Activated naive CD4-positive, alpha-beta T cell treated with anti-CD3 and anti-CD28 coated beads, Interleukin-2, amount 50 U/mL, for 24 hours (primary cell): ENCODE measurements around the gene PDK4.

ENCODE experiments used
- H3K27ac Mint-ChIP-seq: one replicate; pipeline ENCODE4 v1.8.0; 2021; ENCODE audit warnings: mild to moderate bottlenecking, mixed read lengths
- H3K27me3 Mint-ChIP-seq: one replicate; pipeline ENCODE4 v1.8.0; 2021; ENCODE audit warnings: mixed read lengths
- H3K36me3 Mint-ChIP-seq: one replicate; pipeline ENCODE4 v1.8.0; 2021; ENCODE audit warnings: mixed read lengths
- H3K4me1 Mint-ChIP-seq: one replicate; pipeline ENCODE4 v1.8.0; 2021; ENCODE audit warnings: mixed read lengths
- H3K4me3 Mint-ChIP-seq: one replicate; pipeline ENCODE4 v1.8.0; 2021; ENCODE audit warnings: mild to moderate bottlenecking, mixed read lengths
- H3K9me3 Mint-ChIP-seq: one replicate; pipeline ENCODE4 v1.8.0; 2021; ENCODE audit warnings: mixed read lengths

PDK4 gene

DNA sequence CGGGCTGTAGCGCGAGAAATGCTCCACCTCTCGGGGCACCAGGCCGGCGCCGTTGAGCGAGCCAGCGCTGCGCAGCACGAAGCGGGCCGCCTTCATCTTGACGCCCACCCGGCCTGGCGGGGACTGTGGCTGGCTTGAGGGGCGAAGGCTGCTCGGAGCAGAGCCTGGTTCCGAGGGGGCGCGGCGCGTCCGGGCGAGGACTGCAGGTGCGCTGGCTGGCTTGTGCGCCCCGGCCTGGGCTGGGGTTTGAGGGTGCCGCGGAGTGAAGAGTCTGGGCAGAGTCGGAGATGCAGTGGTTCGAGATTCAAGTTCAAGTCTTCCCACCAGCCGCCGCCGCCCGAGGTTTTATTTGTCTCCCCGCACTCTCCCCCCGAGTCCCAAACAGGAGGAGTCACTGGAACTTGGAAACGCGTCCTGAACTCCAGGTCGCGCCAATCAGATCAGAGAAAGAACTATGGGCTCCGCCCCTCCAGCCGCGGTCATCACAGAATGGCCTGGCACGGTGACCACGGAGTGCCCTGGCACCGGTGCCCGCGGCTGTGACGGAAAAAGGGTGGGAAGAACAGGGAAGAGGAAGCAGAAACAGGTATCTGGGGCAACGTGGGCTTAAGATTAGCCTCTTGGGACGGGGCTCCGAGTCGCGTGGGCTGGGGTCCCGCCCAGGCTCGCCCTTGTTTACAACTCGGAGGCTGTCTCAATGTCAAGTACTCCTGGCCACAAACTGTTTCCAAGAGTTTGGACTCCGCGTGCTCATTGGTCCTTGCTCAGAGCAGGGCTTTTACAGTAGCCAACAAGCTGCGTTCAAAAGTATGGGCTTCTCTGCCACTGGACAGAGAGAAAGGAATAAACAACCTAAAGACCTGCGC lies at the start of gene PDK4:
Gene PDK4, minus strand, starts transcription at position 319 of the 866 bp plus-strand sequence. Its CDS starts 223 bp downstream, at position 96.
- no peaks in the 10 kb centered on the region for H3K4me1 Mint-ChIP-seq
- H3K9me3 Mint-ChIP-seq = peaks cover 4% of the 10 kb centered on the region
- H3K27ac Mint-ChIP-seq = no peak within 1 kb of the TSS
- H3K27me3 Mint-ChIP-seq = peaks cover 17% of the 10 kb centered on the region
- H3K4me3 Mint-ChIP-seq = peak within 1 kb of the TSS; percentile 2
- H3K36me3 Mint-ChIP-seq = no peaks in the 10 kb centered on the region

DNA sequence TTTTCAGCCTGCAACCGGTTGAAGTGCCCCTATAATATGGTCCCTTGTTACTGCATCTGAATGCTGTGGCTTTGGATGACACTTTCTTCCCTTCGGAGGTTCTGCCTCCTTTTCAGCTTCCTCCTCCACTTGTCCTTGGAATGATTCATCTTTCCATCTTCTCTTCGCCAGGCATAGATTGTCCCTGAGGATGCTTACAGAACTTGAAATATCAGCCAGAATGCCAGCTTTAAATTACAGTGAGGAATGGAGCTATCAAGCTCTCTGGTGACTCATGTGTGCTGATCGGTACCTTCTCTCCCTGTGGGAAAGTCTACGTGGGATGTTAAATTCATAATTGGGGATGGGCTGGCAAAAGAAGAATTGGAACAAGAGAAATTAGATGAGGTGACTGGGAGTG lies 45.9 kb upstream of the PDK4 start:
- H3K4me3 Mint-ChIP-seq = no peak overlapping the region
- no peaks in the 10 kb centered on the region for H3K27me3 Mint-ChIP-seq
- no peak overlapping the region for H3K27ac Mint-ChIP-seq
- no peaks in the 10 kb centered on the region for H3K9me3 Mint-ChIP-seq
- H3K36me3 Mint-ChIP-seq = no peaks in the 10 kb centered on the region
- no peaks in the 10 kb centered on the region for H3K4me1 Mint-ChIP-seq

DNA sequence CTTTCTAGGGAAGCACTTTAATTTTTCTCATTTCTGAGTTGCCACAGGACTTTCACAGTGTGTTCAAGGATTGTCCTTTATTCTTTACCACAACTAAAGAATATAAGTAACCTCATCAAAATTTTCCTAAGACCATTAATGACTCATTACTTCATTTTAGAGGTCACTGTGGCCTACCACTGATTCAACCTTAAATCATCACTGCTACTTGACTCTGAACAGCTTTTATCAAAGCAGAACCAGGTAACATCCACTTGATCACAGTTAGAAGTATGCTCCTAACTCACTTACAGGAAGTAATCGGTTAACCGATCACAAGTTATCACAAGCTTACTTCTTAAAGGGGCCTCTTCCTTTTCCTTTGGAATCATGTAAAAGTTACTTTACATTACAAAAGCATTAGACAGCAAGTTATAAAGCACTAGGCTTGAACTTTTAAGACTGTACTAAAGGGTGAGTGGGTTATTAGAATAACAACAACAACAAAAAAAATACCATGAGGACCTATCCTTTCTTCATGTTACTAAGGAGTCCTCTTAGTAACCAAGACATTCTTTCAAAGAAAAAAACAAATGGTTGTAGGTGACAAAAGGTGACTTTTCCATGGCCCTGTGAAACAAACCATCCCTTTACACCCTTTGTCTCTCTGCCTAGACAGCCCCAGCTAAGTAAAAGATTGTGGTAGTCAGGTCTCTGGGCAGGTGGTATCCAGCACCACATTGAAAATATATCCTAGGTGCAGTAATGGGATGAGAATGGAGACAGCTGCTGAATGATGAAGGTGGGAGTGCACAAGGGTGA lies 40.0 kb upstream of the PDK4 start:
- Mint-ChIP-seq H3K36me3 (no peaks in the 10 kb centered on the region), H3K9me3 (no peaks in the 10 kb centered on the region), H3K27me3 (no peaks in the 10 kb centered on the region), H3K27ac (no peak overlapping the region), H3K4me3 (no peak overlapping the region), H3K4me1 (no peaks in the 10 kb centered on the region)

DNA sequence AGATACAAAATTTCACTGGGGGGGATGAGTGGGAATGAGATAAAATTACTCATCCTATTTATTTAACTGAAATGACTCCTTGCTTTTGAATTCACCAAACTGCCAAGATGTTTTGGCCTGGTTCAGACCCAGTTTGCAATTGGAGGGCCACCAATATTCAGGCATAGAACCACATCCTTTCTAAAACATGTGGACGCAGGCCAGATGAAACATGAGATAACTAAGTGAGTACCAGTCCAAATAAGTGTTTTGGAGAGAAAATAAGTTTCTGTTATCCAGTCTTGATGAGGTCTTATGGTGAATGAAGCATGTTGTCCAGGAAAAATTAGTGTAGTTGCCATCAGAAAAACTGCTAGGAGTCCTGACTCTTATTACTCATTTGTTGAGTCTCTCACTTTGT lies 36.3 kb upstream of the PDK4 start:
- Mint-ChIP-seq H3K9me3 (no peaks in the 10 kb centered on the region), H3K4me1 (no peaks in the 10 kb centered on the region), H3K27me3 (no peaks in the 10 kb centered on the region), H3K4me3 (no peak overlapping the region), H3K36me3 (no peaks in the 10 kb centered on the region), H3K27ac (no peak overlapping the region)

DNA sequence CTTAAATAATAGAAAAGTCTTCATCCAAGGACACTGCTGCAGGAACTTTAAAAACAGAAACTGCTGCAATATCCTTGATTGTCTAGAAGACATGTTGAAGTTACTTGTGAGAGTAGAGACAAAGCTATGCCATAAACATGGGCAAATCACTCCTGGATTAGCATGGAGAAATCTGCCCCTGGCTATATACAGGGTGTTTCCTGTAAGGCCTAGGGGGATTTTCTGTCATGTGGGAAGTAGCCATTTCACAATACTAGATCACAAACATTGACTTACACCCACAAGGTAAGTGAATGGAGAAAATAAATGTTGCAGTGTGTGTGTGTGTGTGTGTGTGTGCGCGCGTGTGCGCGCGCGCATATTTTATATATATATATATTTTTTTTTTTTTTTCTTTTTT lies 35.2 kb upstream of the PDK4 start:
- Mint-ChIP-seq H3K4me1 (no peaks in the 10 kb centered on the region), H3K27ac (no peak overlapping the region), H3K27me3 (no peaks in the 10 kb centered on the region), H3K4me3 (no peak overlapping the region), H3K36me3 (no peaks in the 10 kb centered on the region), H3K9me3 (no peaks in the 10 kb centered on the region)

DNA sequence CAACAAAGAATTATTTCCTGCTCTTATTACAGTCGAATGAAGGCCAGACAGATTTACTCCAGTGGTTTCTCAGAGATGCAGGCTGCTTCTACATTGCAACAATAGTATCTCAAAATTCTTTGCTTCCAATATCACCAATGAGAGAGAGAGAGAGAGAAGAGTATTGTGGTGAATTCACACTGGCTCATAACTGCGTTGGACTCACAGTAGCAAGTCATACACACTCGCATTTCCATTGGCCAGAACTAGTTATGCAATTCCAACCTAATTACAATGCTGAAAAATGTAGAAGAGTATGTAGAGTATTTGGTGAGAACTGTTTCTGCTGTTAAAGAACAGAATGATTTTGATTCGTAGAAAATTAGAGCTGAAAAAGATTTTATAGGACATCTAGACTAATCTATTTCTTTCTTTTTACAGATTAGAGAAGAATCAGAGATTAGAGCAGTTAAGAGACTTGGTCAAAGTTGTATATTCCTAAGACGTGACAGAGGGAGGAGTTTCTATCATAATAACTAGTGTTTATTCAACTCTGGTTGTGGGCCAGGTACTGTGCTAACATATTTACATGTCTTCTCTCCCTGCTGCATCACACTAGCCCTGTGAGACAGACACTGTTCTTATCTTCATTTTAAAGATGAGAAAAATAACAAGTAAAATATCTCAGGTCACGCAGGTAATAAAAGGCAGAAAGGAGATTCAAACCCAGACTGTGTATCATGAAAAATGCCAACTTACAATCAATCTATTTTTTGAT lies 34.6 kb upstream of the PDK4 start:
- no peak overlapping the region for H3K27ac Mint-ChIP-seq
- H3K27me3 Mint-ChIP-seq = no peaks in the 10 kb centered on the region
- no peak overlapping the region for H3K4me3 Mint-ChIP-seq
- H3K4me1 Mint-ChIP-seq = no peaks in the 10 kb centered on the region
- no peaks in the 10 kb centered on the region for H3K36me3 Mint-ChIP-seq
- no peaks in the 10 kb centered on the region for H3K9me3 Mint-ChIP-seq

DNA sequence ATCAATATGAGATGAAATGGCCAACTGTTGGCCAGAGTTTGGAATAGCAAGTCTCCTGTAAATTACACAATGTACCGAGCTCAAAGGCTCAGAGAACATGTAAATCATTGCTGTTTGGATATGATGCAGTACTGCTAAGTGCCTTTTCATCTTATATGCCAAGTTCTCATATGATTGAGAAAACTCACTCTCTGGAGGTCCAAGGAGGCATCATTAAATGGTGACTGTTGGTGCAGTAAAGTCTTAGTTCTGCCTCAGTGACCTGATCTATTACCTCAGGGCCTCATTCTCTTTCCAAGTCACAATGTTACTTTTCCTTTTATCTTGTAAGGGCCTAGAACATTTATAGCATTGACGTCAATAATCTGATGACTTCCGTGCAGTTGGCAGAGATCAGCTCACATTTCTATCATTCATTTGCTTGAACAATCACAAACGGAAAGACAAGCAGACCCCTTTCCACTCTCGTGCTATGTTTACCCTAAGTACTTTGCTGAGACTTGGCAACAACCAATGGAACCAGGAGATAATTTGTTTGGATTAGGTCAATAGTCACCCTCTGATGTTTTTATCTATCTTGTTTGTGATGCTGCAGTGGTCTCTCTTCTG lies 32.6 kb upstream of the PDK4 start:
- no peak overlapping the region for H3K27ac Mint-ChIP-seq
- H3K9me3 Mint-ChIP-seq = no peaks in the 10 kb centered on the region
- H3K4me1 Mint-ChIP-seq = no peaks in the 10 kb centered on the region
- no peaks in the 10 kb centered on the region for H3K36me3 Mint-ChIP-seq
- no peaks in the 10 kb centered on the region for H3K27me3 Mint-ChIP-seq
- no peak overlapping the region for H3K4me3 Mint-ChIP-seq

DNA sequence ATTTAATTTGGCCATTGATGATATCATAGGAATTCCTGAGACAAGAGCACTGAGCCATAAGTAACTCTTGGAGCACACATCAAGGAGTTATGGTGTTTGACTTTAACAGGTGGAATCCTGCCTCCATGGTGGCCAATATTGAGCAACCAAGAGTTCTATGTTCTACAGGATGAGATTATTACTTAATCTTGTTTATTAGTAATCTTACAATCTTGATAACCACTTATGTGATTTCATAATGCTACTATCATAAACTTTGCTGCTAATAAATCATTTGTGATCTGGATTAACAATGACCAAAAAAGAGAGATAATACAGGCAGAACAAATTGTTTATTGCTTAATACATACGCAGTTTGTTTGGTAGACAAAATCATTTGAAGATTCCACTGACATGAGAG lies 27.5 kb upstream of the PDK4 start:
- Mint-ChIP-seq H3K36me3 (no peaks in the 10 kb centered on the region), H3K4me3 (no peak overlapping the region), H3K27me3 (no peaks in the 10 kb centered on the region), H3K4me1 (no peaks in the 10 kb centered on the region), H3K27ac (no peak overlapping the region), H3K9me3 (peaks cover 7% of the 10 kb centered on the region)

DNA sequence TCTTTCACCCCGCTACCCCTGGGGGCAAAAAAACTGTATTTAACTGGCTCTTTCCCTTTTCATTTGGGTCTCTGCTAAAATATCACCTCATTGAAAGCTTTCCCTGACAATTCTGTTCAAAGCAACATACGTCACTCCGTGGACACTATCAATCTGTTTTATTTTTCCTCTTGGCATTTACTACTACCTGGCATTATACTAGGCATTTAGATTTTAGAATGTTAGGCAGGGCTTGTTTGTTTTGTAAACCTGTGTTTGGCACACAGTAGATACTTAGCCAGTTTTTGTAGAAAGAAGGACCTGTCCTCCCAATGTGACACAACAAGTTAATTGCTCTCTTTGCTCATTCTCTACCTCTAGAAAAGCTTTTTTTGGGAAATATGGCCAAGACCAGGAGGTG lies 26.5 kb upstream of the PDK4 start:
- Mint-ChIP-seq H3K4me3 (no peak overlapping the region), H3K27me3 (no peaks in the 10 kb centered on the region), H3K36me3 (no peaks in the 10 kb centered on the region), H3K4me1 (no peaks in the 10 kb centered on the region), H3K9me3 (peaks cover 7% of the 10 kb centered on the region), H3K27ac (no peak overlapping the region)

DNA sequence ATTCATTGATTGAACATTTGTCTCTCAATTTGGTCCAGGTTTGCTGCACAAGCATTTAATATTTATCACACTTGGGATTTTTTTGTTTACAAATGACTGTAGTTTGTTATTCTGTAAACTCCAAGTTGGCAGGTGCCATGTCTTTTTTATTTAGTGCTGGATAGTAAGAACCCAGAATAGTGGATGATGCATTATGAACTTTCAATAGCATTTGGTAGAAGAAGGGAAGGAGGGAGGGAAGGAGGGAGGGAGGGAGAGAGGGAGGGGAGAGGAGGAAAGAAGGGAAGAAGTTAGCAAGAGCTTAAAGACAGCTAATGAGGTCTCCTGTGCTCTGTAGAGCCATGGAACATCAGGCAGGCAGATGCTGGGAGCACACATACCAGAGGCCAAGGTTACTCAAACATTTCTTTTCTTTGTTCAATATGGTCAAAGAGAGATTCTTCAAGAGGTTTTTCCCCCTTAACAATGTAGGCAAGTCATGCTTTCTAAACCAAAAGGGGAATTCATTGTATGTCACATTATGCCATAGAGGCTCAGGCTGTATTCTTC lies 25.8 kb upstream of the PDK4 start:
- peaks cover 7% of the 10 kb centered on the region for H3K9me3 Mint-ChIP-seq
- no peaks in the 10 kb centered on the region for H3K4me1 Mint-ChIP-seq
- no peaks in the 10 kb centered on the region for H3K36me3 Mint-ChIP-seq
- H3K4me3 Mint-ChIP-seq = no peak overlapping the region
- no peaks in the 10 kb centered on the region for H3K27me3 Mint-ChIP-seq
- H3K27ac Mint-ChIP-seq = no peak overlapping the region

DNA sequence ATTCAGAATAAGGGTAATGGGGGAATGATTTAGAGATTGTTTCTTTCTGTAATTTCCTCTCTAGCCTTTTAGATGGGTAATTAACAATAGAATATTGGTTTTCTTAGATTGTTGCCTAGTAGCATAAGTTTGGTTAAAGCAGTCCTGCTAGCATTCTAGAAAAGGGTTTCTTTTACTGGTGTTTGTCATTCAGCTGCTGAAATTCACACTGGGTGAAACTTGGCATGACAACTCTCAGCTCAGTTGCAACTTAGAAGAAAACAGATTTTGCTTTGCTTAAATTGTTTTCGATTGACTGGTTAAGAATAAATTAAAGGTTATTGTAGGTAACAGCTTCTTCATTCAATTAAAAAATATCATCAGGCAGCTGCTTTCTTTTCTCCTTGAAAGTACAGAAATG lies 25.1 kb upstream of the PDK4 start:
- no peak overlapping the region for H3K4me3 Mint-ChIP-seq
- no peak overlapping the region for H3K27ac Mint-ChIP-seq
- no peaks in the 10 kb centered on the region for H3K27me3 Mint-ChIP-seq
- peaks cover 7% of the 10 kb centered on the region for H3K9me3 Mint-ChIP-seq
- no peaks in the 10 kb centered on the region for H3K36me3 Mint-ChIP-seq
- no peaks in the 10 kb centered on the region for H3K4me1 Mint-ChIP-seq

DNA sequence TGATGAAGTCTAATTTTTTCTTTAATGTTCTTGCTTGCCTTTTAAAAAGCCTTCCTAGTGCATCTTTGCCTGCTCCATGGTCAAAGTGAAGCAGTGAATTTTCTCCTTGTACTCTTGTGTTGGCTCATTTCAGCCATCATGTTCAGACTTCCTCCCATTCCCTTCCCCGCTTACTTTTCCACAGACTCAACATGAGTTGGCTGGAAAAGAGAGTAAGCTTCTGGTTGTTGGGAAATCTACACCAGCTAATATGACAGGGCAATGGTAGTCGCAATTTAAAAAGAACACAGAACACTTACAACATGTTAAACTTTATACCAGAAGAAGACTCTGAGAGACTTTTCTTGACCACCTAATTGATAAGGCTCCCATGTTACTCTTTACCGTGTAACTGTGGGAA lies 24.3 kb upstream of the PDK4 start:
- no peaks in the 10 kb centered on the region for H3K36me3 Mint-ChIP-seq
- no peak overlapping the region for H3K4me3 Mint-ChIP-seq
- H3K27me3 Mint-ChIP-seq = no peaks in the 10 kb centered on the region
- H3K4me1 Mint-ChIP-seq = no peaks in the 10 kb centered on the region
- H3K27ac Mint-ChIP-seq = no peak overlapping the region
- H3K9me3 Mint-ChIP-seq = peaks cover 11% of the 10 kb centered on the region

DNA sequence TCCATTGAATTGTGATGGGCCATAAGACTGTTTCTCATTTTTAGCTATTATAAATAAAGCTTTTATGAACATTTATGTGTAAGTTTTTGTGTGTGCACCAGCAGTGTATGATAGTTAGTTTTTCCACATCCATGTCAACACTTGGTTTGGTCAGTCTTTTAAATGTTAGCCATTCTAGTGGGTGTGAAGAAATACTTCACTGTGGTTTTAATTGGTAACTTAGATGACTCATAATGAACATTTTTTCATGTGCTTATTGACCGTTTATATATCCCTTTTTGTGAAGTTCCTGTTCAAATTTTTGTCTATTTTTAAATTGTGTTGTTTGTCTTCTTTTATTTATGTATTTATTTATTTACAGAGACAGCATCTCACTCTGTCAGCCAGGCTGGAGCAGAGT lies 23.6 kb upstream of the PDK4 start:
- peaks cover 18% of the 10 kb centered on the region for H3K9me3 Mint-ChIP-seq
- H3K4me1 Mint-ChIP-seq = no peaks in the 10 kb centered on the region
- no peaks in the 10 kb centered on the region for H3K27me3 Mint-ChIP-seq
- H3K27ac Mint-ChIP-seq = no peak overlapping the region
- no peaks in the 10 kb centered on the region for H3K36me3 Mint-ChIP-seq
- no peak overlapping the region for H3K4me3 Mint-ChIP-seq

DNA sequence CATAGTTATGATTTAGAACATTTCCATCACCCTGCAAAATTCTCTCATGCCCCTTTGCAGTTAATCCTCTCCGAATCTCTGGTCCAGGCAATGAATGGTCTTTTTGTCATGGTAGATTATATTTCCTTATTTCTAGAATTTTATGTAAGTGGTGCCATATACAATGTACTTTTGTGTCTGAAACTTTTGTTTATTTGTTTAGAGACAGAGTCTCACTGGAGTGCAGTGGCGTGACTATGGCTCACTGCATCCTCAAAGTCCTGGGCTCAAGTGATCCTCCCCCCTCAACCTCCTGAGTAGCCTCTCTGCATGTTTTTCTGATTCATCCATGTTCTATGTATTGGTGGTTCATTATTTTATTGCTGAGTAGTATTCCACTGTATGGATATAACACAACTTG lies 23.2 kb upstream of the PDK4 start:
- Mint-ChIP-seq H3K36me3 (no peaks in the 10 kb centered on the region), H3K9me3 (peaks cover 19% of the 10 kb centered on the region), H3K27me3 (no peaks in the 10 kb centered on the region)

DNA sequence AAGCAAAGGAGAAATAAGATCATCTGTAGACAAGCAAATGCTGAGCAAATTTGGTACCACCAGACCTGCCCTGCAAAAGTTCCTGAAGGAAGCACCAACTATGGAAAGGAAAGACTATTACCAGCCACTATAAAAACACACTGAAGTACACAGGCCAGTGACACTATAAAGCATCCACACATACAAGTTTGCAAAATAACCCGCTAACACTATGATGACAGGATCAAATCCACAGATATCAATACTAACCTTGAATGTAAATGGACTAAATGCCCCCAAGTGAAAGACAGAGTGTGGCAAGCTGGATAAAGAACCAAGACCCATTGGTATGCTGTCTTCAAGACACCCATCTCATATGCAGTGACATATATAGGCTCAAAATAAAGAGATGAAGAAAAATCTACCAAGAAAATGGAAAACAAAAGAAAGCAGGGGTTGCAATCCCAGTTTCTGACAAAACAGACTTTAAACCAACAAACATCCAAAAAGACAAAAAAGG lies 18.2 kb upstream of the PDK4 start:
- no peaks in the 10 kb centered on the region for H3K36me3 Mint-ChIP-seq
- no peak overlapping the region for H3K4me3 Mint-ChIP-seq

More for the DNA sequence above, 23.2 kb upstream of the PDK4 start:
- Mint-ChIP-seq H3K4me3 (no peak overlapping the region), H3K4me1 (no peaks in the 10 kb centered on the region), H3K27ac (no peak overlapping the region)

More for the DNA sequence above, 18.2 kb upstream of the PDK4 start:
- no peaks in the 10 kb centered on the region for H3K4me1 Mint-ChIP-seq
- H3K9me3 Mint-ChIP-seq = peaks cover 25% of the 10 kb centered on the region
- H3K27ac Mint-ChIP-seq = no peak overlapping the region
- peaks cover 5% of the 10 kb centered on the region for H3K27me3 Mint-ChIP-seq
